Activated T-helper 1 cell treated with Interleukin-2 at 50 U/mL for 16 hours (primary cell): ENCODE results near the gene ADAMTS17.

Experiments used
- DNase-seq: peaks from one replicate; pipeline ENCODE4 v3.0.0-alpha.2; 2020; ENCODE audit warnings: low read depth

Gene ADAMTS17

GRCh38 chr15:100310513-100311153, 31.1 kb downstream of the ADAMTS17 start:
- DNase-seq = no peak

- DNase-seq = no peak
Observed at GRCh38 chr15:100310041-100310405, 31.8 kb downstream of the ADAMTS17 start.

- DNase-seq = no peak
Observed at GRCh38 chr15:100309109-100310040, 32.4 kb downstream of the ADAMTS17 start.

GRCh38 chr15:100308608-100309007, 33.2 kb downstream of the ADAMTS17 start:
- no peak for DNase-seq

- DNase-seq = no peak
Observed at GRCh38 chr15:100308213-100308600, 33.6 kb downstream of the ADAMTS17 start.

- no peak for DNase-seq
Observed at GRCh38 chr15:100307241-100308212, 34.2 kb downstream of the ADAMTS17 start.

GRCh38 chr15:100306098-100306497, 35.7 kb downstream of the ADAMTS17 start:
- DNase-seq = no peak

GRCh38 chr15:100301910-100302431, 39.8 kb downstream of the ADAMTS17 start:
- no peak for DNase-seq

GRCh38 chr15:100298257-100298656, 43.5 kb downstream of the ADAMTS17 start:
- DNase-seq = no peak

GRCh38 chr15:100297812-100298211, 44.0 kb downstream of the ADAMTS17 start:
- DNase-seq = no peak

GRCh38 chr15:100295939-100296565, 45.7 kb downstream of the ADAMTS17 start:
- DNase-seq = no peak

- no peak for DNase-seq
Observed at GRCh38 chr15:100292010-100292409, 49.8 kb downstream of the ADAMTS17 start.

GRCh38 chr15:100291106-100291505, 50.7 kb downstream of the ADAMTS17 start:
- no peak for DNase-seq

- no peak for DNase-seq
Observed at GRCh38 chr15:100285641-100286295, 56.0 kb downstream of the ADAMTS17 start.

- DNase-seq = no peak
Observed at GRCh38 chr15:100284701-100285100, 57.1 kb downstream of the ADAMTS17 start.

- no peak for DNase-seq
Observed at GRCh38 chr15:100284191-100284590, 57.6 kb downstream of the ADAMTS17 start.

GRCh38 chr15:100281096-100281917, 60.5 kb downstream of the ADAMTS17 start:
- DNase-seq = no peak

GRCh38 chr15:100279849-100280248, 61.9 kb downstream of the ADAMTS17 start:
- DNase-seq = no peak

GRCh38 chr15:100279446-100279845, 62.3 kb downstream of the ADAMTS17 start:
- DNase-seq = no peak
